Mucosa of descending colon (tissue), 3 donors: ENCODE measurements around the gene SIRPA. TPM values are rescaled to one million over a fixed set of nuclear protein-coding genes. Genes with fewer than 3 reads are reported as not detected.

ENCODE experiments used
- ATAC-seq: fragments of 200-7000 bp; cut with Tn5 transposase; one replicate; pipeline ENCODE4 v1.9.1; 2020; ENCODE audit warnings: mild to moderate bottlenecking, moderate library complexity
- DNase-seq, 3 donors: peaks; one replicate each; pipeline ENCODE4 v3.0.0-alpha.2; 2020
- H3K36me3 ChIP-seq: fragments of 200-600 bp; one replicate; pipeline ENCODE4 v1.8.0; 2021; ENCODE audit warnings: low read depth, mild to moderate bottlenecking
- H3K4me1 ChIP-seq: fragments of 200-600 bp; one replicate; pipeline ENCODE4 v1.8.0; 2021; ENCODE audit warnings: low read depth, mild to moderate bottlenecking
- H3K4me3 ChIP-seq: fragments of 200-600 bp; one replicate; pipeline ENCODE4 v1.8.0; 2021; ENCODE audit warnings: mild to moderate bottlenecking
- H3K9me3 ChIP-seq: fragments of 200-600 bp; one replicate; pipeline ENCODE4 v1.8.0; 2021; ENCODE audit warnings: mild to moderate bottlenecking
- intact Hi-C, 2 donors: fragments of 100-400 bp; cut with DNase I in 1 of 2; cut with micrococcal nuclease in 1 of 2; formaldehyde crosslinking; loops; one replicate each; pipeline versions ENCODE4 v1.11.0 to v1.11.1; 2022; cut with DNase I, micrococcal nuclease
- total RNA-seq, 3 donors: library from RNA; stranded (reverse); fragmentation: NEBNext Ultra II Directional in 2 of 3; extraction: Animal tissue kit (Norgen Biotek cat#: 25700) in 2 of 3; gene quantifications; one replicate each; pipeline versions ENCODE4 v1.2.1 to v1.2.4, GENCODE V29; 2021 to 2023
- TF ChIP-seq, protein P1 (sequence below): fragments of 200-600 bp; IDR thresholded peaks from one replicate; pipeline ENCODE4 v1.8.0; 2022; ENCODE audit warnings: antibody characterized with exemption, mild to moderate bottlenecking
- donor health status: DM: no; HTN: no; CAD: no; lungs with moderate emphysema.
- donor health status: DM: no; HTN: no; CAD: no.
- donor health status: DM: no; HTN: yes; CAD: no.

SIRPA gene
- total RNA-seq, 3 donors from 2014 or later: 7.6 to 24.4 (median 14.1) TPM

DNA sequence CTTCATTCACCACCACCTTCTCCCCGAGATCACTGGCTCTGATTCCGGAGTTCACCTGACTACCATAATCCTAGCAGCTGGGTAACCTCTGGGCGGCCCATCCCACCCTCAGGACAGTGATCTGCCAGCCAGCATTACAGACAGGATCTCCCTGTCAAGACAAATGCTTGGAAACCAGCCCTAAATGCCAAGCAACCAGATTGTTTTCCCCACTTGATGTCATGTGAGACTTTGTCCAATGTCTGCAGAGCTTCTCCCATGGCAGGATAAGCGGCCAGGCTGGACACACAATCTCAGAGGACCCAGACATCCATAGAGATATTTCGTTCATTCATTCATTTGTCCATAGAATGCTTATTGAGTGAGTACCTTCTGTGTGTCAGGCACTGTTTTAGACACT lies 66.2 kb downstream of the SIRPA start:
- intact Hi-C loops: no loop called here
- Histone ChIP-seq H3K4me3 (no peak overlapping the region), H3K36me3 (no peaks in the 10 kb centered on the region), H3K9me3 (no peaks in the 10 kb centered on the region), H3K4me1 (no peaks in the 10 kb centered on the region)
- DNase-seq: no peak
- TF ChIP-seq, protein P1, sequence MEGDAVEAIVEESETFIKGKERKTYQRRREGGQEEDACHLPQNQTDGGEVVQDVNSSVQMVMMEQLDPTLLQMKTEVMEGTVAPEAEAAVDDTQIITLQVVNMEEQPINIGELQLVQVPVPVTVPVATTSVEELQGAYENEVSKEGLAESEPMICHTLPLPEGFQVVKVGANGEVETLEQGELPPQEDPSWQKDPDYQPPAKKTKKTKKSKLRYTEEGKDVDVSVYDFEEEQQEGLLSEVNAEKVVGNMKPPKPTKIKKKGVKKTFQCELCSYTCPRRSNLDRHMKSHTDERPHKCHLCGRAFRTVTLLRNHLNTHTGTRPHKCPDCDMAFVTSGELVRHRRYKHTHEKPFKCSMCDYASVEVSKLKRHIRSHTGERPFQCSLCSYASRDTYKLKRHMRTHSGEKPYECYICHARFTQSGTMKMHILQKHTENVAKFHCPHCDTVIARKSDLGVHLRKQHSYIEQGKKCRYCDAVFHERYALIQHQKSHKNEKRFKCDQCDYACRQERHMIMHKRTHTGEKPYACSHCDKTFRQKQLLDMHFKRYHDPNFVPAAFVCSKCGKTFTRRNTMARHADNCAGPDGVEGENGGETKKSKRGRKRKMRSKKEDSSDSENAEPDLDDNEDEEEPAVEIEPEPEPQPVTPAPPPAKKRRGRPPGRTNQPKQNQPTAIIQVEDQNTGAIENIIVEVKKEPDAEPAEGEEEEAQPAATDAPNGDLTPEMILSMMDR: no peak
- ATAC-seq: no peak

GRCh38 chr20:1964061-1964460 lies 68.9 kb downstream of the SIRPA start:
- no peaks in the 10 kb centered on the region for H3K9me3 ChIP-seq
- H3K4me1 ChIP-seq: no peaks in the 10 kb centered on the region
- ATAC-seq: no peak
- DNase-seq: no peak
- TF ChIP-seq, protein P1: no peak
- intact Hi-C loops: no loop called here
- no peaks in the 10 kb centered on the region for H3K36me3 ChIP-seq
- H3K4me3 ChIP-seq: no peak overlapping the region

DNA sequence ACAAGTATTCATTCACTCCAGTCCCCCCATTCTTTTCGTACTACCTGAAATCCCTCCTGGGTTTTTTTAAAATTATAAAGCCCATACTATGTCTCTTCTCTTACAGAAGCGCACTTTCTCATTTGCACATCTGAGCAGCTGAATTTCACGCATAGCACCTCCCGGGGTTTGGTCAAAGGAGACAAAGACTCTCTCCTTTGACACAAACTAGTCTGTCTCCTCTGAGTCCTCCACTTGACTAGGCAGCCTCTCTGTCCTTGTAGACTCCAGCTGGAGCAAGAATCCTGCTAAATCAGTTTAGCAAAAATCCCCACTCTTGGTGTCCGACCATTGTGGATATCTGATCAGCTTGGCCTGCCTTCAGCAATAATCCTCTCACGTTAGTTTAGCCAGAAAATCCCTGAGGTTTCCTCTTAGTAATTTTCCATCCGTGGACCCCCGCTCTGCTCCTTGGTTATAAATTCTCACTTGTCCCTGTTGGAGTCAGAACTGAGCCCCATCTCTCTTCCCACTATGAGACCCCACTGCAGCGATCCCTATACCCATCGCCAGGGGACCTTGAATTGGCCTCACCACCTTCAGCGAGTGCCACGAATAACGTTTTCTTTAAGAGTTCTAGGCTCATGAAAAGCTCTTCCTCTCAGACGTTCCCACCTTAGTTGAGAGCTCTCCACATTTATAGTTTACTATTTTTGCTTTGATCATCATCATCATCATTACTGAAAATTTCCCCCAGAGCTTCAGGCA lies 69.6 kb downstream of the SIRPA start:
- Histone ChIP-seq H3K9me3 (no peaks in the 10 kb centered on the region), H3K36me3 (no peaks in the 10 kb centered on the region), H3K4me3 (no peak overlapping the region), H3K4me1 (no peaks in the 10 kb centered on the region)
- TF ChIP-seq, protein P1: no peak
- ATAC-seq (no peak), DNase-seq (no peak)
- intact Hi-C loops: loop anchor here (5.0 kb wide), 1 partner anchor 207 kb away; no protein-coding TSS in a partner anchor

DNA sequence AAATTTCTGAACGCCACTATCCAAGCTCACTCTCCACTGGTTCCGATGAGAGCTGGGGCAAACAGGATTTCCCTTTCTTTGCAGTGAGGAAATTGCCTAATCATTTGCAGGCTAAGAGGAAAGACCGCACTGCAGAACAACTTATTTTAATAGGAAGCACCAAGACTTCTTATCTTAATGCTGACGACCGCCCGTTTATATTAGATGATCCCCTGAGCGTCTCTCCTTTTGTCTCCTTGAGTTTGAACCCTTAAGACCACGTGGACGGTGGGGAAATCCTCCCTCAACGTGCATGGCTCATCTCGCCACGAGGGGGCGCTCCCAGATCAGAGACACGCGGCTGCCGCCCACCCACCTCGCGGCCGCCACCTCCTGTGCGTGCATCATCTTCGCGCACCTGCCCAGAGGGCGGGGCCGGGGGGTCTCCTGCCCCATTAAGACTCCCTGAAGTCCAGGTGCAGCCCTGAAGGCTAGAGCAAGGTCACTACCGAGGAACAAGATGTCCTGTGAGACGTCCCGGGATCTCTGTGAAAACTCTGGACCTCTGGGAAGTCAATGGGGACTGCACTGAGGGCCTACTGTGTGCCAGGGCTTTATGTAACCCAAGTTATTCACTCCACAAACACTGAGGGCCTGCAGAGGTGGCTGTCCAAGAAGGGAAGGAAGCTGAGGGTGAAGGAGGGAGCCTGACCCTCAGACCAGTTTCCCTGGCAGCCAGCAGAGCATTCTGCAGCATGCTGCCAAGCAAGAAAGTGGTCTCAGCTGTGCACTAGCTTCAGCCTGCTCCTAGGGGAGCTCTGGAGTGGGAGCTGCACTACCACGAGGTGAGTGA lies 70.5 kb downstream of the SIRPA start:
- DNase-seq: peak; percentile 74 to 81 (median 75)
- ATAC-seq: peak; percentile 88
- H3K4me1 ChIP-seq: no peaks in the 10 kb centered on the region
- intact Hi-C loops: loop anchor here (5.0 kb wide), 1 partner anchor 207 kb away; no protein-coding TSS in a partner anchor
- no peak overlapping the region for H3K4me3 ChIP-seq
- TF ChIP-seq, protein P1: peak; percentile 88
- H3K36me3 ChIP-seq: no peaks in the 10 kb centered on the region
- H3K9me3 ChIP-seq: no peaks in the 10 kb centered on the region

DNA sequence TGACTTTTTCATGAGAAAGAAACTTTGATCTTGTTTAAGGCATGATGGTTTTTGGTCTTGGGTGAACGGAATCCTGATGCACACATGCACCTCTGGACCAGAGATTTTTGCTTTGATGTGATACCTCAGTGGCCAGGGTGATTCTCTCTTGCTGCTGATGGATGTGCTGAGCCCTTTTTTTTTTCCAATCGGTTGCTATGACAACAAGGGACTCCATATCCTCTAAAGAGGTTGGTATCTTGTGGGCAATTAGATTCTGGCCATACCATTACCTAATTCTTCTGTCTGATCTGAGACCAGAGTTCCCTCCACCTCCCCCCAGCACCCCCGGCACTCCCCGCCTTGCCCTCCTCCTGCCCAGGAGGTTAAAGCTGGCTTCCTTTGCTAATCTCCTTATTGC lies 73.8 kb downstream of the SIRPA start:
- TF ChIP-seq, protein P1: no peak
- intact Hi-C loops: loop anchor here (5.0 kb wide), 1 partner anchor 203 kb away; no protein-coding TSS in a partner anchor
- Histone ChIP-seq H3K4me3 (no peak overlapping the region), H3K9me3 (no peaks in the 10 kb centered on the region), H3K4me1 (no peaks in the 10 kb centered on the region), H3K36me3 (no peaks in the 10 kb centered on the region)
- DNase-seq: no peak
- ATAC-seq: no peak
